ENCODE data around the gene TLE4. TPM values are rescaled to one million over a fixed set of nuclear protein-coding genes. Genes with fewer than 3 reads are reported as not detected.
A peak's percentile ranks its signal among the peaks of the same experiment; 100 is the strongest.

The TLE4 gene
- total and polyA plus RNA-seq, 8 donors: 6.2 to 85.2 (median 22.0) TPM

DNA sequence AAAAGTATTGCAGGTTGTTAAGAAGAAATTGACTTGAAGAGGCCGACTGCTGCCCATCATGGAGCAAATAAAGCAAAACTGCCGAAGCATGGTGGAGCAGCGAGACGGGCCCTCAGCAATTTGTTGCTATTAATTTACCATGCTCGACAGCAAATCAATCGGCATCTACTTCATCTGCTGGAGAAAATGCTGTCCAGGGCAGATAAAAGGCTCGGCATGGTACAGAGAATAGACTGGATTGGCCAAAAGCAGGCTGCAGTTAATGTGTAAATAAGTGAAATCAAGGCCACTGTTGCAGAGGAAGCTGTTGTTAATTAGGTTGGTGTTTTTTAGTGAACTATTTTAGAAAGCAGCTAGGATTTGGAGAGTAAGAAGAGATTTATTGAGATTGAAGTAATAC is 8.3 kb downstream of the TLE4 start:
- Histone ChIP-seq H3K9me3 (no peaks in the 10 kb centered on the region), H3K36me3 (peaks cover 0 to 8% (median 0%) of the 10 kb centered on the region in 4 donors), H3K4me1 (peaks cover 26 to 95% (median 71%) of the 10 kb centered on the region in 4 donors), H3K27ac (no peak overlapping the region), H3K4me3 (no peak overlapping the region), H3K27me3 (no peaks in the 10 kb centered on the region)
- TF ChIP-seq EP300 (IDR thresholded peaks at IDR 0.05): no peak
- DNase-seq: no peak
- WGBS, 5 donors: 95 to 98% (median 96%) methylated on average over 7 of the region's 7 CpGs
- intact Hi-C loops (cut with DNase I; ENCODE audit: low total_unique reads): no loop called here

DNA sequence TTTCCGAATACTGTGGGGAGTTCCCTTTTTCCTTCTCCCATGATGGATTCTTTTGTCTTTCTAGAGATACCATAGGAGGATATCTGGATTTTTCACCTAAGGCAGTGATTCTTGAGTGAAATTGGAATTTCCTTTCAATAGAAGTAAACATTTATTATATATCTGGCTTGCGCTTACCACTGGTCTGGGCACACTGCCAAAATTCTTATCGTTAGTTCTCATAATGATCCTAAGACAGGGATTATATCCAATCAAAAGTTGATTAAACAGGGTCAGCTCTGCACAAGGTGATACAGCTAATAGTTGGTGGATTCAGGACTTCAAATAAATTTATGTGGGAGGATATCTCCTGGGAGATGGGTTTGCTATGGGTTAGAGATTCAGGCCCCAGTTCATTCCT is 9.6 kb downstream of the TLE4 start:
- 16 to 27% (median 20%) methylated on average over 3 of the region's 3 CpGs for WGBS, 5 donors
- Histone ChIP-seq H3K9me3 (no peaks in the 10 kb centered on the region), H3K4me3 (no peak overlapping the region), H3K36me3 (peaks cover 0 to 8% (median 0%) of the 10 kb centered on the region in 4 donors), H3K4me1 (peaks cover 20 to 91% (median 61%) of the 10 kb centered on the region in 4 donors), H3K27ac (peak overlapping the region in 2 of 5 donors; percentile 1 to 9), H3K27me3 (no peaks in the 10 kb centered on the region)
- intact Hi-C loops (cut with DNase I; ENCODE audit: low total_unique reads): no loop called here
- DNase-seq: peak; percentile 33 to 74
- TF ChIP-seq CTCF (IDR thresholded peaks at IDR 0.05) (no peak), POLR2AphosphoS5 (IDR thresholded peaks at IDR 0.05) (no peak), POLR2A (IDR thresholded peaks at IDR 0.05) (no peak), EP300 (IDR thresholded peaks at IDR 0.05) (no peak)

GRCh38 chr9:79581794-79582193 is 10.0 kb downstream of the TLE4 start:
- peak in 1 of 2 donors; percentile 49 for DNase-seq
- H3K27ac ChIP-seq: peak overlapping the region in 2 of 5 donors; percentile 1 to 9
- peaks cover 0 to 8% (median 0%) of the 10 kb centered on the region in 4 donors for H3K36me3 ChIP-seq
- peaks cover 18 to 87% (median 58%) of the 10 kb centered on the region in 4 donors for H3K4me1 ChIP-seq
- intact Hi-C loops (cut with DNase I; ENCODE audit: low total_unique reads): no loop called here
- no peak overlapping the region for H3K4me3 ChIP-seq
- no peaks in the 10 kb centered on the region for H3K27me3 ChIP-seq
- TF ChIP-seq POLR2A (IDR thresholded peaks at IDR 0.05) (no peak), CTCF (IDR thresholded peaks at IDR 0.05) (no peak), POLR2AphosphoS5 (IDR thresholded peaks at IDR 0.05) (no peak), EP300 (IDR thresholded peaks at IDR 0.05) (no peak)
- H3K9me3 ChIP-seq: no peaks in the 10 kb centered on the region
- WGBS, 5 donors: 41 to 59% (median 42%) methylated on average over 3 of the region's 3 CpGs

DNA sequence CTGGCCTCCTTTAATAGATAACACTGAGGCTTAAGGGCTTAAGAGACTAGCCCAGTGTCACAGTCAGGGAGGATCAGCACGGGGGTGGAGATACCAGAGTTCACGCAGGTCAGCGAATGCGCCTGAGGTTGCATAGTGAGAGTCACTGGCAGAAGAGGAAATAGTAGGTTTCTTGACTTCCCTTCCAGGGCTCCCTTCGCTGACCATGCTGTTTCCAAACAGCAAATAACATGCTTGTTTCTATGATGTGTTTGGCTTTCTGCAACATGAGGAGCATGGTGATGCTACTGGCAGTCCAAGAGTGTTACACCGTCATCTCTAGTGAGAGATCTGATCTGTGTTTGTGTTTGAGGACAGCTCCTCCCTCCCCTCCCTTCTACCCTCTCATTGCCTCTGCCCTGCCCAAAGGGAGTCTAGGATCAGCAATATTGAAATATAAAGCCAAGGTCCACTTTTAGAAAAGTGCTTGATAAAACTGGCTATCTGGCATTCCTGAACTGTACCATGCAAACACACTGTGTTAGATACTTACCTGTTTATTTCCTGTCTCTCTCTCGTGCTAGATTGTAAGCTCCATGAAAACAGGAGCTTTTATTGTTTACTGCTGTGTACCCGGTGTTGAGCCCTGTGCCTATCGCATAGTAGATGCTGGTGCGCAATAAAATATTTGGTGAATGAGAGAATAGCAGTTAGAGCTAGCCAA is 12.3 kb downstream of the TLE4 start:
- TF ChIP-seq POLR2A (IDR thresholded peaks at IDR 0.05): no peak
- TF ChIP-seq POLR2AphosphoS5 (IDR thresholded peaks at IDR 0.05): peak in 1 of 3 donors; percentile 7
- TF ChIP-seq EP300 (IDR thresholded peaks at IDR 0.05): no peak
- no peak for TF ChIP-seq CTCF (IDR thresholded peaks at IDR 0.05)
- peak in 1 of 2 donors; percentile 53 for DNase-seq
- no peaks in the 10 kb centered on the region for H3K9me3 ChIP-seq
- peak overlapping the region in 3 of 5 donors; percentile 7 to 33 (median 24) for H3K27ac ChIP-seq
- no peaks in the 10 kb centered on the region for H3K27me3 ChIP-seq
- intact Hi-C loops (cut with DNase I; ENCODE audit: low total_unique reads): no loop called here
- peaks cover 18 to 67% (median 45%) of the 10 kb centered on the region in 4 donors for H3K4me1 ChIP-seq
- H3K4me3 ChIP-seq: no peak overlapping the region
- H3K36me3 ChIP-seq: peaks cover 0 to 8% (median 2%) of the 10 kb centered on the region in 4 donors
- WGBS, 5 donors: 68 to 73% (median 71%) methylated on average over 10 of the region's 10 CpGs

DNA sequence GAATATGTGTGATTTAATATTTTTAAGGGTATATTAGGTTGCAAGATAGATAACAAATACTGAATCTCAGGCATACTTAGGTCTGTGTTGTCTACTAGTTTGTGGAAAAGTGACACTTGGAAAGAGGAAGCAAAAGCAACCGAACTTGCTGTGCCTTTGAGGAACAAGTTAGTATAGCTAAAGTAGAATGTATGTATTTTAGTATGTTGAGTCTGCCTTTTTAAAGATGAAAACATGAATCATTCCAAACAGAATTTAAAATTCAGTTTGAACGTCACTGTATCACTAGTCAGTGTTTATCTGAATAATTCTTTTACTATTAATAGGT is 12.9 kb downstream of the TLE4 start:
- intact Hi-C loops (cut with DNase I; ENCODE audit: low total_unique reads): no loop called here
- Histone ChIP-seq H3K27ac (peak overlapping the region in 2 of 5 donors; percentile 24 to 33), H3K9me3 (no peaks in the 10 kb centered on the region), H3K27me3 (no peaks in the 10 kb centered on the region), H3K4me3 (no peak overlapping the region), H3K36me3 (peaks cover 0 to 8% (median 2%) of the 10 kb centered on the region in 4 donors), H3K4me1 (peaks cover 18 to 65% (median 42%) of the 10 kb centered on the region in 4 donors)
- 53 to 63% (median 61%) methylated on average over 2 of the region's 2 CpGs for WGBS, 5 donors
- DNase-seq: no peak
- TF ChIP-seq CTCF (IDR thresholded peaks at IDR 0.05) (no peak), POLR2AphosphoS5 (IDR thresholded peaks at IDR 0.05) (no peak), POLR2A (IDR thresholded peaks at IDR 0.05) (no peak), EP300 (IDR thresholded peaks at IDR 0.05) (no peak)

Data from stomach (tissue), 9 donors.